Loucy (cell line): ENCODE data around the gene NECTIN2.
"Not testable (repeated sequence)": the region's sequence is repeated elsewhere in the genome, so short reads cannot be mapped to it uniquely, and the experiment has no call there.

Experiments
- H2AFZ ChIP-seq: fragments of 200-600 bp; sonication (generic); 2 replicates; pipeline ENCODE4 v1.6.0; 2016; ENCODE audit warnings: antibody characterized with exemption, mild to moderate bottlenecking, low read length, moderate library complexity
- H3F3A ChIP-seq: fragments of 200-600 bp; 2 replicates; pipeline ENCODE4 v1.6.0; 2016; ENCODE audit warnings: antibody characterized with exemption, low read depth, mild to moderate bottlenecking
- H3K27me3 ChIP-seq: fragments of 200-600 bp; sonication (generic); 2 replicates; pipeline ENCODE4 v1.6.1; 2014; ENCODE audit warnings: low read length, mild to moderate bottlenecking; ENCODE audit not compliant: insufficient read depth, poor library complexity, severe bottlenecking
- H3K36me3 ChIP-seq: fragments of 200-600 bp; sonication (generic); 2 replicates; pipeline ENCODE4 v1.6.1; 2016; ENCODE audit warnings: low read length; ENCODE audit not compliant: insufficient read depth
- H3K4me1 ChIP-seq: fragments of 200-600 bp; sonication (generic); 2 replicates; pipeline ENCODE4 v1.5.1; 2014; ENCODE audit warnings: low read length, mild to moderate bottlenecking; ENCODE audit not compliant: insufficient read depth, poor library complexity, severe bottlenecking
- H3K4me2 ChIP-seq: fragments of 200-600 bp; sonication (generic); 2 replicates; pipeline ENCODE4 v1.6.0; 2014; ENCODE audit warnings: antibody characterized with exemption, low read length, low read depth, mild to moderate bottlenecking; ENCODE audit not compliant: poor library complexity, severe bottlenecking
- H3K4me3 ChIP-seq: fragments of 200-600 bp; sonication (generic); 2 replicates; pipeline ENCODE4 v1.5.1; 2014; ENCODE audit warnings: low read length, mild to moderate bottlenecking, mixed read lengths; ENCODE audit not compliant: poor library complexity, severe bottlenecking
- H3K79me2 ChIP-seq: fragments of 200-600 bp; sonication (generic); 2 replicates; pipeline ENCODE4 v1.6.1; 2014; ENCODE audit warnings: low read length; ENCODE audit not compliant: insufficient read depth
- H3K9ac ChIP-seq: fragments of 200-600 bp; sonication (generic); 2 replicates; pipeline ENCODE4 v1.6.0; 2014; ENCODE audit warnings: mild to moderate bottlenecking, low read depth, low read length, moderate library complexity; ENCODE audit not compliant: poor library complexity, severe bottlenecking
- H3K9me2 ChIP-seq: fragments of 200-600 bp; sonication (generic); replicated peaks from 2 replicates; pipeline ENCODE4 v1.6.1; 2016; ENCODE audit warnings: low read depth, low read length, mixed read lengths
- H3K9me3 ChIP-seq: fragments of 200-600 bp; sonication (generic); 2 replicates; pipeline ENCODE4 v1.6.1; 2014; ENCODE audit warnings: mild to moderate bottlenecking, antibody characterized with exemption, low read length, low read depth; ENCODE audit not compliant: insufficient read depth
- H4K20me1 ChIP-seq: fragments of 200-600 bp; sonication (generic); 2 replicates; pipeline ENCODE4 v1.6.0; 2014; ENCODE audit warnings: antibody characterized with exemption, low read length, mild to moderate bottlenecking; ENCODE audit not compliant: insufficient read depth, poor library complexity, severe bottlenecking
- EZH2phosphoT487 ChIP-seq: fragments of 200-600 bp; IDR thresholded peaks from 2 replicates; pipeline ENCODE4 v1.6.1; 2018; ENCODE audit warnings: antibody characterized with exemption, mild to moderate bottlenecking, moderate library complexity, borderline replicate concordance
- TF ChIP-seq, protein P1 (sequence below): fragments of 200-600 bp; sonication (generic); conservative IDR thresholded peaks from 2 replicates; pipeline ENCODE4 v1.5.1; 2014; ENCODE audit warnings: mild to moderate bottlenecking, antibody characterized with exemption, low read length

Gene NECTIN2

GRCh38 chr19:44882063-44882462 is 36.0 kb downstream of the NECTIN2 start:
- Histone ChIP-seq H3K36me3 (no peaks in the 10 kb centered on the region), H3K4me1 (peaks cover 5% of the 10 kb centered on the region), H3F3A (no peaks in the 10 kb centered on the region), H3K9ac (no peak overlapping the region), H3K27me3 (no peaks in the 10 kb centered on the region), H3K79me2 (no peaks in the 10 kb centered on the region), H3K9me2 (no peaks in the 10 kb centered on the region), H3K9me3 (no peaks in the 10 kb centered on the region), H2AFZ (no peak overlapping the region), H4K20me1 (no peaks in the 10 kb centered on the region), H3K4me3 (no peak overlapping the region), H3K4me2 (no peak overlapping the region)
- TF ChIP-seq, protein P1, sequence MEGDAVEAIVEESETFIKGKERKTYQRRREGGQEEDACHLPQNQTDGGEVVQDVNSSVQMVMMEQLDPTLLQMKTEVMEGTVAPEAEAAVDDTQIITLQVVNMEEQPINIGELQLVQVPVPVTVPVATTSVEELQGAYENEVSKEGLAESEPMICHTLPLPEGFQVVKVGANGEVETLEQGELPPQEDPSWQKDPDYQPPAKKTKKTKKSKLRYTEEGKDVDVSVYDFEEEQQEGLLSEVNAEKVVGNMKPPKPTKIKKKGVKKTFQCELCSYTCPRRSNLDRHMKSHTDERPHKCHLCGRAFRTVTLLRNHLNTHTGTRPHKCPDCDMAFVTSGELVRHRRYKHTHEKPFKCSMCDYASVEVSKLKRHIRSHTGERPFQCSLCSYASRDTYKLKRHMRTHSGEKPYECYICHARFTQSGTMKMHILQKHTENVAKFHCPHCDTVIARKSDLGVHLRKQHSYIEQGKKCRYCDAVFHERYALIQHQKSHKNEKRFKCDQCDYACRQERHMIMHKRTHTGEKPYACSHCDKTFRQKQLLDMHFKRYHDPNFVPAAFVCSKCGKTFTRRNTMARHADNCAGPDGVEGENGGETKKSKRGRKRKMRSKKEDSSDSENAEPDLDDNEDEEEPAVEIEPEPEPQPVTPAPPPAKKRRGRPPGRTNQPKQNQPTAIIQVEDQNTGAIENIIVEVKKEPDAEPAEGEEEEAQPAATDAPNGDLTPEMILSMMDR = no peak
- no peak for TF ChIP-seq EZH2phosphoT487

DNA sequence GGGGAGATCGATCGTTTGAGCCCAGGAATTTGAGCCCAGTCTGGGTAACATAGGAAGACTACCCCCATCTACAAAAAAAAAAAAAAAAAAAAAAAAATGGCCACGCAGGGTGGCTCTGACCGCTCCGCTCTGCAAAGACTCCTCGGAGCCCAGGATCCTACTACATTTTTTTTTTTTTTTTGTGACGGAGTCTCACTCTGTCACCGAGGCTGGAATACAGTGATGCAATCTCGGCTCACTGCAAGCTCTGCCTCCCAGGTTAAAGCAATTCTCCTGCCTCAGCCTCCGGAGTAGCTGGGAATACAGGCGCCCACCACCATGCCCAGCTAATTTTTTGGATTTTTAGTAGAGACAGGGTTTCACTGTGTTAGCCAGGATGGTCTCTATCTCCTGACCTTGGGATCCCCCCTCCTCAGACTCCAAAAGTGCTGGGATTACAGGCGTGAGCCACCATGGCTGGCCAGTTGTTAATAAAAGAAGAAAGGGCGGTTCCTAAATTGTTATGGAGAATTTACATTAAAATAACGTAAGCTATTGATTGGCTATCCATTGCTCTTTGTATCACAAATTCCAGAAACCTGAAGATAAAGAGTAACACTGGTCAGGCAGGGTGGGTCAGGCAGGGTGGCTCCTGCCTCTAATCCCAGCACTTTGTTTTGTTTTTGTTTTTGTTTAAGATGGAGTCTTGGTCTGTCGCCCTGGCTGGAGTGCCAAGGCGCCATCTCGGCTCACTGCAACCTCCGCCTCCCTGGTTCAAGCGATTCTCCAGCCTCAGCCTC is 36.7 kb downstream of the NECTIN2 start:
- H3K79me2 ChIP-seq, H3K9ac ChIP-seq, H3K9me2 ChIP-seq, H3K4me3 ChIP-seq, H4K20me1 ChIP-seq, H3K4me1 ChIP-seq, H3K36me3 ChIP-seq, H2AFZ ChIP-seq, H3K27me3 ChIP-seq, H3F3A ChIP-seq, H3K4me2 ChIP-seq, H3K9me3 ChIP-seq: not testable (repeated sequence)

DNA sequence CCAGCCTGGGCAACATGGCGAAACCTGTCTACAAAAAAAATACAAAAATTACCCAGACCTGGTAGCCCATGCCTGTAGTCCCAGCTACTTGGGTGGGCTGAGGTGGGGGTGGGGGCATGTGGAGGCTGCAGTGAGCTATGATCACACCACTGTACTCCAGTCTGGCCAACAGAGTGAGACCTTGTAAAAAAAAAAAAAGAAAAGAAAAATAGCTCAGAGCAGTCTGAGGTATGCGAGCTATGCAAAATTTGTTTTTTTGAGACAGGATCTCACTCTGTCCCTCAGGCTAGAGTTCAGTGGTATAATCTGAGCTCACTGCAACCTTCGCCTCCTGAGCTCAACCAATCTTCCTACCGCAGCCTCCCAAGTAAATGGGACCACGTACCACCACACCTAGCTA is 37.8 kb downstream of the NECTIN2 start:
- TF ChIP-seq EZH2phosphoT487 = no peak
- TF ChIP-seq, protein P1 = no peak
- no peak overlapping the region for H3K9ac ChIP-seq
- no peaks in the 10 kb centered on the region for H3K79me2 ChIP-seq
- no peaks in the 10 kb centered on the region for H4K20me1 ChIP-seq
- H3K4me1 ChIP-seq = no peaks in the 10 kb centered on the region
- no peaks in the 10 kb centered on the region for H3F3A ChIP-seq
- no peaks in the 10 kb centered on the region for H3K27me3 ChIP-seq
- no peak overlapping the region for H3K4me2 ChIP-seq
- H3K4me3 ChIP-seq = no peak overlapping the region
- no peaks in the 10 kb centered on the region for H3K9me2 ChIP-seq
- no peaks in the 10 kb centered on the region for H3K9me3 ChIP-seq
- H3K36me3 ChIP-seq = no peaks in the 10 kb centered on the region
- no peak overlapping the region for H2AFZ ChIP-seq

- Histone ChIP-seq H3F3A (no peaks in the 10 kb centered on the region), H3K9ac (no peak overlapping the region), H4K20me1 (no peaks in the 10 kb centered on the region), H3K9me3 (no peaks in the 10 kb centered on the region), H3K79me2 (no peaks in the 10 kb centered on the region), H2AFZ (no peak overlapping the region), H3K9me2 (no peaks in the 10 kb centered on the region), H3K36me3 (no peaks in the 10 kb centered on the region), H3K27me3 (no peaks in the 10 kb centered on the region), H3K4me3 (no peak overlapping the region), H3K4me1 (peaks cover under 1% of the 10 kb centered on the region), H3K4me2 (no peak overlapping the region)
- no peak for TF ChIP-seq EZH2phosphoT487
- TF ChIP-seq, protein P1 = no peak
Observed at GRCh38 chr19:44884566-44884965, 38.5 kb downstream of the NECTIN2 start.
